ENCODE data around the gene ADCY4.

Gene ADCY4

GRCh38 chr14:24340606-24341005 is 5.7 kb upstream of the ADCY4 start:
- H3K36me3 ChIP-seq (ENCODE audit: low read length): no peaks in the 10 kb centered on the region
- no peak overlapping the region for H3K4me3 ChIP-seq (ENCODE audit: insufficient read depth, low read length, poor library complexity, severe bottlenecking)
- H3K9me3 ChIP-seq (ENCODE audit: insufficient read depth, low read length): no peaks in the 10 kb centered on the region
- no peaks in the 10 kb centered on the region for H3K9me2 ChIP-seq (replicated peaks; ENCODE audit: insufficient read depth, low read length)
- no peak overlapping the region for H3K27ac ChIP-seq (ENCODE audit: low read depth, low read length)
- H3K9ac ChIP-seq (ENCODE audit: low read length): no peak overlapping the region
- no peak overlapping the region for H3K4me2 ChIP-seq (ENCODE audit: low read depth, low read length, poor library complexity, severe bottlenecking)
- H2AFZ ChIP-seq (ENCODE audit: low read depth, low read length, severe bottlenecking): no peak overlapping the region
- no peaks in the 10 kb centered on the region for H3K27me3 ChIP-seq (ENCODE audit: low read length)
- TF ChIP-seq EZH2phosphoT487 (conservative IDR thresholded peaks at IDR 0.05; ENCODE audit: low read length): no peak
- TF ChIP-seq CTCF (IDR thresholded peaks at IDR 0.05; ENCODE audit: insufficient read depth, low read length, poor library complexity, severe bottlenecking): no peak
- H3K79me2 ChIP-seq (ENCODE audit: insufficient read depth, low read length): no peaks in the 10 kb centered on the region
- H4K20me1 ChIP-seq (ENCODE audit: low read depth, low read length): no peaks in the 10 kb centered on the region
- H3F3A ChIP-seq (ENCODE audit: insufficient read depth): no peaks in the 10 kb centered on the region

- Histone ChIP-seq H3K27me3 (ENCODE audit: low read length) (no peaks in the 10 kb centered on the region), H3F3A (ENCODE audit: insufficient read depth) (no peaks in the 10 kb centered on the region), H4K20me1 (ENCODE audit: low read depth, low read length) (no peaks in the 10 kb centered on the region), H3K36me3 (ENCODE audit: low read length) (no peaks in the 10 kb centered on the region), H3K4me2 (ENCODE audit: low read depth, low read length, poor library complexity, severe bottlenecking) (peak within 1 kb of the TSS; percentile 73), H3K9me2 (replicated peaks; ENCODE audit: insufficient read depth, low read length) (no peaks in the 10 kb centered on the region), H3K4me3 (ENCODE audit: insufficient read depth, low read length, poor library complexity, severe bottlenecking) (peak within 1 kb of the TSS; percentile 58), H3K9me3 (ENCODE audit: insufficient read depth, low read length) (no peaks in the 10 kb centered on the region), H3K79me2 (ENCODE audit: insufficient read depth, low read length) (no peaks in the 10 kb centered on the region), H3K9ac (ENCODE audit: low read length) (peak within 1 kb of the TSS; percentile 55), H3K27ac (ENCODE audit: low read depth, low read length) (no peak within 1 kb of the TSS), H2AFZ (ENCODE audit: low read depth, low read length, severe bottlenecking) (peak within 1 kb of the TSS; percentile 98)
- TF ChIP-seq CTCF (IDR thresholded peaks at IDR 0.05; ENCODE audit: insufficient read depth, low read length, poor library complexity, severe bottlenecking): no peak
- no peak for TF ChIP-seq EZH2phosphoT487 (conservative IDR thresholded peaks at IDR 0.05; ENCODE audit: low read length)
These were observed 4.6 kb upstream of the ADCY4 start, which contains the start of gene RIPK3 for GRCh38 chr14:24339284-24340151. TSS of gene RIPK3 (minus strand) at chr14:24339991. CDS start at chr14:24339826, 165 bp downstream.

GRCh38 chr14:24338843-24339242 is 4.0 kb upstream of the ADCY4 start:
- H2AFZ ChIP-seq (ENCODE audit: low read depth, low read length, severe bottlenecking): no peak overlapping the region

More at GRCh38 chr14:24338843-24339242, 4.0 kb upstream of the ADCY4 start:
- H3K9ac ChIP-seq (ENCODE audit: low read length): no peak overlapping the region
- H3K9me3 ChIP-seq (ENCODE audit: insufficient read depth, low read length): no peaks in the 10 kb centered on the region
- H4K20me1 ChIP-seq (ENCODE audit: low read depth, low read length): no peaks in the 10 kb centered on the region
- no peaks in the 10 kb centered on the region for H3K79me2 ChIP-seq (ENCODE audit: insufficient read depth, low read length)
- H3K27ac ChIP-seq (ENCODE audit: low read depth, low read length): no peak overlapping the region
- H3K4me2 ChIP-seq (ENCODE audit: low read depth, low read length, poor library complexity, severe bottlenecking): no peak overlapping the region
- no peaks in the 10 kb centered on the region for H3F3A ChIP-seq (ENCODE audit: insufficient read depth)
- no peak overlapping the region for H3K4me3 ChIP-seq (ENCODE audit: insufficient read depth, low read length, poor library complexity, severe bottlenecking)
- H3K9me2 ChIP-seq (replicated peaks; ENCODE audit: insufficient read depth, low read length): no peaks in the 10 kb centered on the region
- H3K27me3 ChIP-seq (ENCODE audit: low read length): no peaks in the 10 kb centered on the region
- TF ChIP-seq CTCF (IDR thresholded peaks at IDR 0.05; ENCODE audit: insufficient read depth, low read length, poor library complexity, severe bottlenecking) (no peak), EZH2phosphoT487 (conservative IDR thresholded peaks at IDR 0.05; ENCODE audit: low read length) (no peak)
- H3K36me3 ChIP-seq (ENCODE audit: low read length): no peaks in the 10 kb centered on the region
